ENCODE results near the gene EPB41L4A.
A peak's percentile ranks its signal among the peaks of the same experiment; 100 is the strongest.

EPB41L4A gene

GRCh38 chr5:112419986-112420864 is 1.1 kb upstream of the EPB41L4A start:
- no peaks in the 10 kb centered on the region for H3K27me3 ChIP-seq (replicated peaks; ENCODE audit: control insufficient read depth, insufficient read depth, low read length)
- peaks cover 7% of the 10 kb centered on the region for H3K4me1 ChIP-seq (ENCODE audit: control insufficient read depth, insufficient read depth, low read length)
- DNase-seq (ENCODE audit: low read depth) = peak; percentile 62
- peak overlapping the region; percentile 85 for H3K4me3 ChIP-seq (ENCODE audit: low read length)
- H3K9me3 ChIP-seq (ENCODE audit: control insufficient read depth, low read length) = no peaks in the 10 kb centered on the region
- peak overlapping the region; percentile 75 for H3K9ac ChIP-seq (ENCODE audit: low read length)
- no peaks in the 10 kb centered on the region for H3K36me3 ChIP-seq (ENCODE audit: control insufficient read depth, insufficient read depth, low read length, severe bottlenecking)

- Histone ChIP-seq H3K36me3 (ENCODE audit: control insufficient read depth, insufficient read depth, low read length, severe bottlenecking) (no peaks in the 10 kb centered on the region), H3K27me3 (replicated peaks; ENCODE audit: control insufficient read depth, insufficient read depth, low read length) (no peaks in the 10 kb centered on the region), H3K9ac (ENCODE audit: low read length) (peak overlapping the region; percentile 75), H3K9me3 (ENCODE audit: control insufficient read depth, low read length) (no peaks in the 10 kb centered on the region), H3K4me1 (ENCODE audit: control insufficient read depth, insufficient read depth, low read length) (peaks cover 12% of the 10 kb centered on the region), H3K4me3 (ENCODE audit: low read length) (peak overlapping the region; percentile 85)
- DNase-seq (ENCODE audit: low read depth) = no peak
Measured at GRCh38 chr5:112418659-112419163, 366 bp downstream of the EPB41L4A start.

- H3K27me3 ChIP-seq (replicated peaks; ENCODE audit: control insufficient read depth, insufficient read depth, low read length) = no peaks in the 10 kb centered on the region
- H3K9ac ChIP-seq (ENCODE audit: low read length) = peak overlapping the region; percentile 75
- H3K36me3 ChIP-seq (ENCODE audit: control insufficient read depth, insufficient read depth, low read length, severe bottlenecking) = no peaks in the 10 kb centered on the region
- no peaks in the 10 kb centered on the region for H3K9me3 ChIP-seq (ENCODE audit: control insufficient read depth, low read length)
- H3K4me1 ChIP-seq (ENCODE audit: control insufficient read depth, insufficient read depth, low read length) = peaks cover 12% of the 10 kb centered on the region
- DNase-seq (ENCODE audit: low read depth) = peak; percentile 32
- peak overlapping the region; percentile 85 for H3K4me3 ChIP-seq (ENCODE audit: low read length)
Measured at GRCh38 chr5:112417931-112418658, 982 bp downstream of the EPB41L4A start.

GRCh38 chr5:112415552-112415951 is 3.5 kb downstream of the EPB41L4A start:
- no peaks in the 10 kb centered on the region for H3K27me3 ChIP-seq (replicated peaks; ENCODE audit: control insufficient read depth, insufficient read depth, low read length)
- no peaks in the 10 kb centered on the region for H3K36me3 ChIP-seq (ENCODE audit: control insufficient read depth, insufficient read depth, low read length, severe bottlenecking)
- no peaks in the 10 kb centered on the region for H3K9me3 ChIP-seq (ENCODE audit: control insufficient read depth, low read length)
- peaks cover 12% of the 10 kb centered on the region for H3K4me1 ChIP-seq (ENCODE audit: control insufficient read depth, insufficient read depth, low read length)
- no peak overlapping the region for H3K9ac ChIP-seq (ENCODE audit: low read length)
- no peak for DNase-seq (ENCODE audit: low read depth)
- no peak overlapping the region for H3K4me3 ChIP-seq (ENCODE audit: low read length)

GRCh38 chr5:112413611-112414010 is 5.5 kb downstream of the EPB41L4A start:
- Histone ChIP-seq H3K36me3 (ENCODE audit: control insufficient read depth, insufficient read depth, low read length, severe bottlenecking) (no peaks in the 10 kb centered on the region), H3K27me3 (replicated peaks; ENCODE audit: control insufficient read depth, insufficient read depth, low read length) (no peaks in the 10 kb centered on the region), H3K4me3 (ENCODE audit: low read length) (no peak overlapping the region), H3K9ac (ENCODE audit: low read length) (no peak overlapping the region), H3K4me1 (ENCODE audit: control insufficient read depth, insufficient read depth, low read length) (peaks cover 12% of the 10 kb centered on the region), H3K9me3 (ENCODE audit: control insufficient read depth, low read length) (no peaks in the 10 kb centered on the region)
- no peak for DNase-seq (ENCODE audit: low read depth)

DNA sequence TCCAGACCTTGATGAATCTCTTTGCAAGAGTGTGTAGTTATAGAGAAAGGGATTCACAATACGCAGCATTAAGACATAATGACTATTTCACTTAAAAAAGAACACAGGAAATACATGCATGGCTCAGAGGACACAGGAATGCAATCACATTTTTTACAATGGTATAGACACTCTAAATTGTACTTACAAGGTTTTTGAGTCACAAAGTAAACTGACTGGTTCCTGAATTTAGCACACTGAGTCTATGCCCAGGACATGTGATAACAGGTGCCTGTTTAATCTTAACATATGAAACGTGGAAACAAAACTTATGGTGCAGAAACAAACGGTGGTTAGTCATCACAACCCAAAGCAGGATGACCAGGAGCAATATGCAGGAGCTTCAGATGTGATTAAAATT is 6.7 kb downstream of the EPB41L4A start:
- H3K9ac ChIP-seq (ENCODE audit: low read length) = no peak overlapping the region
- peaks cover 6% of the 10 kb centered on the region for H3K4me1 ChIP-seq (ENCODE audit: control insufficient read depth, insufficient read depth, low read length)
- no peaks in the 10 kb centered on the region for H3K9me3 ChIP-seq (ENCODE audit: control insufficient read depth, low read length)
- H3K36me3 ChIP-seq (ENCODE audit: control insufficient read depth, insufficient read depth, low read length, severe bottlenecking) = no peaks in the 10 kb centered on the region
- no peak overlapping the region for H3K4me3 ChIP-seq (ENCODE audit: low read length)
- DNase-seq (ENCODE audit: low read depth) = no peak
- H3K27me3 ChIP-seq (replicated peaks; ENCODE audit: control insufficient read depth, insufficient read depth, low read length) = no peaks in the 10 kb centered on the region

GRCh38 chr5:112411903-112412302 is 7.2 kb downstream of the EPB41L4A start:
- Histone ChIP-seq H3K36me3 (ENCODE audit: control insufficient read depth, insufficient read depth, low read length, severe bottlenecking) (no peaks in the 10 kb centered on the region), H3K4me3 (ENCODE audit: low read length) (no peak overlapping the region), H3K27me3 (replicated peaks; ENCODE audit: control insufficient read depth, insufficient read depth, low read length) (no peaks in the 10 kb centered on the region)

DNA sequence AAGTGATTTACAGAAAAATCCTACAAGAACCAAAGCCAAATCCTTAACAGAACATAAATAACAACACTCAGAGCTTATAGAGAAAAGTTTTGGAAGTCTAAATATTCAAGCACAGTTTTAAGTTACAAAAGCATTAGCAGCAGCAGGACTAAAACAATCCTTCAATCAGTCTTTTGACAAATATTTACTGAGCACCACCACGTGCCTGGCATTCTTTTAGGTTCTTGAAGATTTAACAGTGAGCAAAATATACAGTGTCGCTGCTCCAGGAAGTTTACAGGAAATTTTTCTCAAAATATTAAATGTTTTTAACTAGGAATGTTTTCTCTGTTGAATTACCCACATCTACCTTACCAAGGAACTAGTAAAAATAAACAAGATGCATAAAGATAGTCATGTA is 11.4 kb downstream of the EPB41L4A start:
- H3K27me3 ChIP-seq (replicated peaks; ENCODE audit: control insufficient read depth, insufficient read depth, low read length) = no peaks in the 10 kb centered on the region
- no peak overlapping the region for H3K9ac ChIP-seq (ENCODE audit: low read length)
- H3K4me3 ChIP-seq (ENCODE audit: low read length) = no peak overlapping the region
- no peaks in the 10 kb centered on the region for H3K36me3 ChIP-seq (ENCODE audit: control insufficient read depth, insufficient read depth, low read length, severe bottlenecking)
- no peaks in the 10 kb centered on the region for H3K9me3 ChIP-seq (ENCODE audit: control insufficient read depth, low read length)
- no peaks in the 10 kb centered on the region for H3K4me1 ChIP-seq (ENCODE audit: control insufficient read depth, insufficient read depth, low read length)
- no peak for DNase-seq (ENCODE audit: low read depth)

More at GRCh38 chr5:112411903-112412302, 7.2 kb downstream of the EPB41L4A start:
- no peak for DNase-seq (ENCODE audit: low read depth)
- no peaks in the 10 kb centered on the region for H3K9me3 ChIP-seq (ENCODE audit: control insufficient read depth, low read length)
- H3K9ac ChIP-seq (ENCODE audit: low read length) = no peak overlapping the region
- peaks cover 5% of the 10 kb centered on the region for H3K4me1 ChIP-seq (ENCODE audit: control insufficient read depth, insufficient read depth, low read length)

DNA sequence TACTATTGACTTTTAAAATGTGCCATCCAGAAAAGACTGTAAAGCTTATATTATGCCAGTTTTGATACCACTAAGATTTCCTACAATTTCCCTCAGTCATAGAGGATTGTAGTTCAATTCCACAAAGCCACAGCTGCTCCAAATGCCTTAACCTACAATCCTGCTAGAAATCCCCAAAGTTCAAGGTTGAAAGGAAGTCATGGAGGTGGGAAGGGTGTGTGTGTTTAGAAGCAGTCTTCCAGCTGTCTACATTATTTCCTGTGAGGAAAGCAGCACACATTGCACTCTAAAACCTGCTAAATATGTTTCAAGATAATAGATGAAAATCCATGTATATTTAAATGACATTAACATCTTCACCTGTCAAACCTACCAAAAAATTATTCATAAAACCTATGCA is 11.8 kb downstream of the EPB41L4A start:
- peaks cover 2% of the 10 kb centered on the region for H3K4me1 ChIP-seq (ENCODE audit: control insufficient read depth, insufficient read depth, low read length)
- H3K36me3 ChIP-seq (ENCODE audit: control insufficient read depth, insufficient read depth, low read length, severe bottlenecking) = no peaks in the 10 kb centered on the region
- no peak overlapping the region for H3K9ac ChIP-seq (ENCODE audit: low read length)
- H3K4me3 ChIP-seq (ENCODE audit: low read length) = no peak overlapping the region
- no peaks in the 10 kb centered on the region for H3K9me3 ChIP-seq (ENCODE audit: control insufficient read depth, low read length)
- no peaks in the 10 kb centered on the region for H3K27me3 ChIP-seq (replicated peaks; ENCODE audit: control insufficient read depth, insufficient read depth, low read length)
- DNase-seq (ENCODE audit: low read depth) = no peak

GRCh38 chr5:112403069-112403468 is 16.0 kb downstream of the EPB41L4A start:
- H3K4me3 ChIP-seq (ENCODE audit: low read length) = no peak overlapping the region
- H3K4me1 ChIP-seq (ENCODE audit: control insufficient read depth, insufficient read depth, low read length) = peaks cover 3% of the 10 kb centered on the region
- H3K27me3 ChIP-seq (replicated peaks; ENCODE audit: control insufficient read depth, insufficient read depth, low read length) = no peaks in the 10 kb centered on the region
- no peak overlapping the region for H3K9ac ChIP-seq (ENCODE audit: low read length)
- H3K36me3 ChIP-seq (ENCODE audit: control insufficient read depth, insufficient read depth, low read length, severe bottlenecking) = no peaks in the 10 kb centered on the region
- no peaks in the 10 kb centered on the region for H3K9me3 ChIP-seq (ENCODE audit: control insufficient read depth, low read length)
- no peak for DNase-seq (ENCODE audit: low read depth)

- no peak overlapping the region for H3K9ac ChIP-seq (ENCODE audit: low read length)
- peaks cover 3% of the 10 kb centered on the region for H3K4me1 ChIP-seq (ENCODE audit: control insufficient read depth, insufficient read depth, low read length)
- H3K9me3 ChIP-seq (ENCODE audit: control insufficient read depth, low read length) = no peaks in the 10 kb centered on the region
- no peaks in the 10 kb centered on the region for H3K36me3 ChIP-seq (ENCODE audit: control insufficient read depth, insufficient read depth, low read length, severe bottlenecking)
- no peak for DNase-seq (ENCODE audit: low read depth)
- no peaks in the 10 kb centered on the region for H3K27me3 ChIP-seq (replicated peaks; ENCODE audit: control insufficient read depth, insufficient read depth, low read length)
- no peak overlapping the region for H3K4me3 ChIP-seq (ENCODE audit: low read length)
Measured at GRCh38 chr5:112401924-112402323, 17.2 kb downstream of the EPB41L4A start.

All from adipocyte (in vitro differentiated cells).